GM19025 (cell line): ENCODE data around the gene SAP30BP.

Source experiments
- ATAC-seq: cut with Tn5 transposase; IDR thresholded peaks from one replicate; pipeline ENCODE4 v1.9.1; 2021; ENCODE audit warnings: mild to moderate bottlenecking, low read depth, moderate library complexity; ENCODE audit not compliant: unreplicated experiment

SAP30BP gene

DNA sequence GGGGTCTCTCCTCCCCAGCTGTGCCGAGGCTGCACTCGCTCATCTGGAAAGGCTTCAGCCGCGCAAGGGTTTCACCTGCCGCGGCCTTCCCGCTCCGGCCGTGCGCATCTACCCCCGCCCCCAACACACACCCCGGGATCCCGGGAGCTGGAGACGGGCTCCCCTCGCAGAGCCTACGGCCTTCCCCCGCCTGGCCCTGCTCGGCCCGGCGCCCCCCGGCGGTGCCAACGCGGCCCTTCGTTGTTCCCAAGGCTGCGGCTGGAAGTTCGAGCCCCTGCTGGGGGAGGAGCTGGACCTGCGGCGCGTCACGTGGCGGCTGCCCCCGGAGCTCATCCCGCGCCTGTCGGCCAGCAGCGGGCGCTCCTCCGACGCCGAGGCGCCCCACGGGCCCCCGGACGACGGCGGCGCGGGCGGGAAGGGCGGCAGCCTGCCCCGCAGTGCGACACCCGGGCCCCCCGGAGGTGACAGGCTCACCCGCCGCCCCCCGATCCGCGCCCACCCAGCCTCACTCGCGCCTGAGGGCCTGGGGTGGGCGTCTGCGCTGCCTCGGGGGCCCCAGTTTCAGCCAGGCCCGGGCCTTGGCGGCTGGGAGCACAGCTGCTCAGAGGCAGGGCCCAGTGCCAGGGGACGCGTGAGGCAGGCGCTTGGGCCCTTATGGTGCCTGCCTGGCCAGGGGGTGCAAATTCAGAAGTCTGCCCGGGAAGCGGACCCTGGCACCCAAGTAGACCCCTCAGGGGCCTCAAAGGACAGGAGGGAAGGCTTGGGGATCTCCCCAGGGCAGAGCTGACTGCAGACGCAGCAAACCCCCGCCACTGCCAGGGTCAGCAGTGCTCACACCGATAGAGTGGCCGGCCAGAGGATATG is 86.6 kb downstream of the SAP30BP start:
- ATAC-seq, result peak; percentile 44

DNA sequence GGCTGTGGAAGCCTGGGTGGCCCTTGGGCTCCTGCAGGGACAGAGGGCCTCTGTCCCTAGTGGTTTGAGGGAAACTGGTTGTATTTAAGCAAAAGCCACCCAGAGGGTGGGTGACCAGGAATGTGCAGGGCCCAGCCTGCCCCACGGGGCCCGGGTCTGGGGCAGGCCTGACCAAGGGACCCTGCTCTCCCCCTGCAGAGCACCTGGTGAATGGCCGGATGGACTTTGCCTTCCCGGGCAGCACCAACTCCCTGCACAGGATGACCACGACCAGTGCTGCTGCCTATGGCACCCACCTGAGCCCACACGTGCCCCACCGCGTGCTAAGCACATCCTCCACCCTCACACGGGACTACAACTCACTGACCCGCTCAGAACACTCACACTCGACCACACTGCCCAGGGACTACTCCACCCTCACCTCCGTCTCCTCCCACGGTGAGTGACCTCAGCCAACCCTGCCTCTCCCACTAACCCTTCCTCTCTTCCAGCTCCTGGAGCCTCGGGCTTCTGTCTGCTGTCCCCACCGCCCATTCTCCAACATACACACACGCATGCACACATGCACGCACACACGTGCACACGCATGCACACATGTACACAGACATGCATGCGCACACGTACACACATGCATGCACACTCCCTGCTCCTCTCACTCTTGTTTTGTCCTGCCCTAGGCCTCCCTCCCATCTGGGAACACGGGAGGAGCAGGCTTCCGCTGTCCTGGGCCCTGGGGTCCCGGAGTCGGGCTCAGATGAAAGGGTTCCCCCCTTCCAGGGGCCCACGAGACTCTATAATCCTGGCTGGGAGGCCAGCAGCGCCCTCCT is 87.5 kb downstream of the SAP30BP start:
- no peak for ATAC-seq

DNA sequence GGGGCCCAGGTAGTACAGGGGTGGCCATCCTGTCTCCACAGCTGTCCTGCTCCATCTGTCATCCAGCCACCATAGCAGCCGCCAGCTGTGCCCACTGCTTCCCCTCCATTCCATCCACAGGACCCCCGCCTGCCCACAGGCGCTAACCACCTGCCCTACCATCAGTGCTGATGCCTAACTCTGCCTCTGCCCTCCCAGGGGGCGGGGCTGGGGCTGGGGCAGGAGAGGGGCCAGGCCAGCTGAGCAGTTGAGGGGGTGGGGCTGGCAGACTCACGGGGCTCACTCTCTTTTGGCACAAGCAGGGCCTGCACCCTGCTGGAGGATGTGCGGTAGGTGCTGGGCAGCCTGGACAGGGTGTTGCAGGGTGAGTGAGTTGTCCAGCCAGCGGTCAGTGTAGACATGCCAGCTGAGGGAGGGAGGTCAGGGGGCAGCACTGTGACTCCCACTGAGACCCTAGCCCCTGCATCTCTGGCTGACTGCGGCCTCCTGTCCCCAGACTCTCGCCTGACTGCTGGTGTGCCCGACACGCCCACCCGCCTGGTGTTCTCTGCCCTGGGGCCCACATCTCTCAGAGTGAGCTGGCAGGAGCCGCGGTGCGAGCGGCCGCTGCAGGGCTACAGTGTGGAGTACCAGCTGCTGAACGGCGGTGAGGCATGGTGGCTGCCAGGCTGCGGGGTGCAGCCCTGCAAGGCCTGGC is 88.2 kb downstream of the SAP30BP start:
- ATAC-seq, result no peak

DNA sequence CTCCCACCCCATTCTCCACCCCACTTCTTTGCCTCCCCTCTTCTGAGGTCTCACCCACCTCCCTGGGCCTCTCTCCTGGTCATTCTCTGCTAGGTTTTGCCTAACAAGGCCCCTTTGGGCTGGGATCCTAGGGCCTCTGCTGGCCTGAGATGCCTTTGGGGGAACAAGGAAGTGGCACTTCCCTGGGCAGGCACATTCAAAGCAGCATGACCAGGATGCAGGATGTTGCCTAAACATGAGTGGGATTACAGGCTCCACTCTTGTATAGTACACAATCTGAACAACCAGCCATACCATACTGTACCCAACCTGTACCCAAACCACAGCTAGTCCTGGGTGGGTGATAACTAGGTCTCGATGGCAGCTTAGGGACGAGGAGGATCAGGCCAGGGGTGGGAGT is 88.9 kb downstream of the SAP30BP start:
- no peak for ATAC-seq

DNA sequence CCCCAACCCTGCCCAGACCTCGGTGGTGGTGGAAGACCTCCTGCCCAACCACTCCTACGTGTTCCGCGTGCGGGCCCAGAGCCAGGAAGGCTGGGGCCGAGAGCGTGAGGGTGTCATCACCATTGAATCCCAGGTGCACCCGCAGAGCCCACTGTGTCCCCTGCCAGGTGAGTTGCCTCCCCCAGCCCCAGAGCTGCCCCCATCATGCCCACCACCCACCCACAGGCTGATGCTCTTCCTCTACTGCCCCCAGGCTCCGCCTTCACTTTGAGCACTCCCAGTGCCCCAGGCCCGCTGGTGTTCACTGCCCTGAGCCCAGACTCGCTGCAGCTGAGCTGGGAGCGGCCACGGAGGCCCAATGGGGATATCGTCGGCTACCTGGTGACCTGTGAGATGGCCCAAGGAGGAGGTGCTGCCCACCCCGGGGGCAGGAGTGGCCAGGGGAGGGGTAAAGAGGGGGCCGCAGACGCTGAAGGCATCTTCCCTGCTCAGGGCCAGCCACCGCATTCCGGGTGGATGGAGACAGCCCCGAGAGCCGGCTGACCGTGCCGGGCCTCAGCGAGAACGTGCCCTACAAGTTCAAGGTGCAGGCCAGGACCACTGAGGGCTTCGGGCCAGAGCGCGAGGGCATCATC is 89.4 kb downstream of the SAP30BP start:
- no peak for ATAC-seq

DNA sequence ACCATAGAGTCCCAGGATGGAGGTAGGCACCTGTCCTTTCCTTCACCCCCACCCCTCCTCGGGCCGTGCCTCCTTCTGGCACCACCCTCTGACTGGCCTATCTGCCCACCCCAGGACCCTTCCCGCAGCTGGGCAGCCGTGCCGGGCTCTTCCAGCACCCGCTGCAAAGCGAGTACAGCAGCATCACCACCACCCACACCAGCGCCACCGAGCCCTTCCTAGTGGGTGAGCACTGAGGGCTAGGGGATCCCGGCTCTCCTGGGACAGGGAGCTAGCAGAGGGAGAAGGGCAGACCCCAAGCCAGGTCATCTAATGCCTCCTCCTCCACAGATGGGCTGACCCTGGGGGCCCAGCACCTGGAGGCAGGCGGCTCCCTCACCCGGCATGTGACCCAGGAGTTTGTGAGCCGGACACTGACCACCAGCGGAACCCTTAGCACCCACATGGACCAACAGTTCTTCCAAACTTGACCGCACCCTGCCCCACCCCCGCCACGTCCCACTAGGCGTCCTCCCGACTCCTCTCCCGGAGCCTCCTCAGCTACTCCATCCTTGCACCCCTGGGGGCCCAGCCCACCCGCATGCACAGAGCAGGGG is 90.0 kb downstream of the SAP30BP start:
- ATAC-seq, result no peak
